ENCODE results near the gene SYNGAP1.
"Not testable (repeated sequence)": the region's sequence is repeated elsewhere in the genome, so short reads cannot be mapped to it uniquely, and the experiment has no call there.

GRCh38 chr6:33398601-33399000 is 21.3 kb upstream of the SYNGAP1 start:
- not testable (repeated sequence) for TF ChIP-seq EZH2 (IDR thresholded peaks at IDR 0.05; ENCODE audit: borderline replicate concordance, insufficient read depth, low read length, poor library complexity, severe bottlenecking); EP300 (conservative IDR thresholded peaks at IDR 0.05; ENCODE audit: poor library complexity, severe bottlenecking); REST (IDR thresholded peaks at IDR 0.05; ENCODE audit: borderline replicate concordance)

Data from neural cell (in vitro differentiated cells).